OCI-LY3 (cell line): Measurements from ENCODE around the gene GCK.

Experiments used
- H2AFZ ChIP-seq: fragments of 200-600, 300-600 bp; shearing (Covaris generic); 2 replicates; pipeline ENCODE4 v1.6.0; 2014; ENCODE audit warnings: antibody characterized with exemption, low read depth, low read length
- H3K27ac ChIP-seq: fragments of 200-600, 300-600 bp; sonication (generic); 2 replicates; pipeline ENCODE4 v1.5.1; 2014; ENCODE audit warnings: mild to moderate bottlenecking, low read length, moderate library complexity, mixed read lengths
- H3K27me3 ChIP-seq: fragments of 200-600, 300-600 bp; sonication (generic); 2 replicates; pipeline ENCODE4 v1.6.1; 2014; ENCODE audit warnings: low read depth, low read length, mixed read lengths
- H3K36me3 ChIP-seq: fragments of 200-600, 300-600 bp; sonication (generic); replicated peaks from 2 replicates; pipeline ENCODE3; 2014; ENCODE audit warnings: low read depth, low read length, mixed read lengths
- H3K4me1 ChIP-seq: fragments of 300-600, 200-600 bp; sonication (generic); 2 replicates; pipeline ENCODE4 v1.6.1; 2014; ENCODE audit warnings: low read length, mixed read lengths
- H3K4me2 ChIP-seq: fragments of 200-600, 300-600 bp; sonication (generic); 2 replicates; pipeline ENCODE4 v1.6.1; 2014; ENCODE audit warnings: low read length, mixed read lengths
- H3K4me3 ChIP-seq: fragments of 300-600, 200-600 bp; sonication (generic); 2 replicates; pipeline ENCODE4 v1.5.1; 2014; ENCODE audit warnings: antibody characterized with exemption, mild to moderate bottlenecking, low read length, moderate library complexity
- H3K79me2 ChIP-seq: fragments of 300-600, 200-600 bp; shearing (Covaris generic); 2 replicates; pipeline ENCODE4 v1.6.1; 2014; ENCODE audit warnings: mild to moderate bottlenecking, low read length, mixed read lengths
- H3K9ac ChIP-seq: fragments of 300-600, 200-600 bp; shearing (Covaris generic); 2 replicates; pipeline ENCODE4 v1.6.0; 2014; ENCODE audit warnings: mild to moderate bottlenecking, low read length, moderate library complexity
- H3K9me3 ChIP-seq: fragments of 200-600, 300-600 bp; shearing (Covaris generic); 2 replicates; pipeline ENCODE4 v1.6.1; 2014; ENCODE audit warnings: low read length, mixed read lengths; ENCODE audit not compliant: insufficient read depth
- H4K20me1 ChIP-seq: fragments of 200-600, 300-600 bp; sonication (generic); 2 replicates; pipeline ENCODE4 v1.6.1; 2016; ENCODE audit warnings: low read length, mixed read lengths; ENCODE audit not compliant: insufficient read depth
- CTCF ChIP-seq: fragments of 200-600, 300-600 bp; sonication (generic); IDR thresholded peaks from 2 replicates; pipeline ENCODE4 v1.5.1; 2014; ENCODE audit warnings: antibody characterized with exemption, low read length, low read depth
- EZH2phosphoT487 ChIP-seq: fragments of 200-600 bp; shearing (Covaris generic); IDR thresholded peaks from 2 replicates; pipeline ENCODE4 v1.6.1; 2018; ENCODE audit warnings: antibody characterized with exemption, mixed run types, low read depth

GCK gene

GRCh38 chr7:44102846-44103565 is 86.2 kb downstream of the GCK start:
- H3K4me1 ChIP-seq: peaks cover 19% of the 10 kb centered on the region
- H3K27ac ChIP-seq: no peak overlapping the region
- H2AFZ ChIP-seq: no peak overlapping the region
- TF ChIP-seq EZH2phosphoT487 (no peak), CTCF (no peak)
- H3K36me3 ChIP-seq: no peaks in the 10 kb centered on the region
- no peak overlapping the region for H3K9ac ChIP-seq
- no peaks in the 10 kb centered on the region for H3K27me3 ChIP-seq
- no peaks in the 10 kb centered on the region for H4K20me1 ChIP-seq
- H3K4me3 ChIP-seq: no peak overlapping the region
- no peak overlapping the region for H3K4me2 ChIP-seq
- H3K9me3 ChIP-seq: no peaks in the 10 kb centered on the region
- no peaks in the 10 kb centered on the region for H3K79me2 ChIP-seq

DNA sequence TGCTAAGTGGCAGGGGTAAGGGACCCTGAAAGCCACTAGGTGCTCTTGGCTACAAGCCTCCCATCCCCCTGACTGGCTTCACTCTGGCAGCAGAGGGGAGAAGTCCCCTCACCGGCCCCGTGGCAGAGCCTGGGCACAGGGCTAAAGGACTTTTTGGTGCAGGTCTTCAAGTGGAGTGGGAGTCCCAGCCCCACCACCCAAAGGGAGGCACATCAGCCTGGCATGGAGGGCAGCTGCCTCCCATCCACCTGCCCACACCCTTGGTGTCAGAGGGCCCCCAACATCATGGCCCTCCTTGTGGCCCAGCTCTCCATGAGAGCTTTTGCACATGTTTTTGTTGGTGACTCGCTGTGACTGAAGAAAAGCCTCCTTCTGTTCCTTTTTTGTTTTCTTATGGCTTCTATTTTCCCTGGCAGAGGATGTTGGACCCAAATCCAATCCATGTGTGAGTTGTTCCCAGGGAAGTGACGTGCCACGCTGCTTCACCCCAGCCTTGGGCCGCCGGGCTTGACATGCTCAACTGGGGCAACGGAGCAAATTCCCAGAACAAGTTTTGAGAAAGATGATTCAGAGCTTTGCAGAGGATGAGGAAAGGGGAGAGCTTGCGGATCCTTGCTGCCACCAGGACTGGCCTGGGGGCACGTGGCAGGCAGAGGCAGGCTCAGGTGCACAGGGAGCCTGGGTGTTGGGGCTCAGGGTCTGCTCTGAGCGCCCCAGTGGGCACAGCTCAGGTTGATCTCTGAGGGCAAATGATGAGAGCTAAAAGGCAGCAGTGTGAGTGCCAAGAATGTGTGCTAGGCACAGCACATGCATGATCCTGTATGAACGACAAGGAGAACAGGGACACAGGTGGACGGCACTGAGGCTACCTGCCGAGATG is 87.0 kb downstream of the GCK start:
- Histone ChIP-seq H3K4me3 (no peak overlapping the region), H3K4me1 (peaks cover 27% of the 10 kb centered on the region), H3K36me3 (no peaks in the 10 kb centered on the region), H4K20me1 (no peaks in the 10 kb centered on the region), H3K79me2 (no peaks in the 10 kb centered on the region), H3K4me2 (no peak overlapping the region), H3K9me3 (no peaks in the 10 kb centered on the region), H3K27me3 (no peaks in the 10 kb centered on the region), H3K9ac (no peak overlapping the region), H2AFZ (no peak overlapping the region), H3K27ac (no peak overlapping the region)
- TF ChIP-seq EZH2phosphoT487: no peak
- no peak for TF ChIP-seq CTCF

DNA sequence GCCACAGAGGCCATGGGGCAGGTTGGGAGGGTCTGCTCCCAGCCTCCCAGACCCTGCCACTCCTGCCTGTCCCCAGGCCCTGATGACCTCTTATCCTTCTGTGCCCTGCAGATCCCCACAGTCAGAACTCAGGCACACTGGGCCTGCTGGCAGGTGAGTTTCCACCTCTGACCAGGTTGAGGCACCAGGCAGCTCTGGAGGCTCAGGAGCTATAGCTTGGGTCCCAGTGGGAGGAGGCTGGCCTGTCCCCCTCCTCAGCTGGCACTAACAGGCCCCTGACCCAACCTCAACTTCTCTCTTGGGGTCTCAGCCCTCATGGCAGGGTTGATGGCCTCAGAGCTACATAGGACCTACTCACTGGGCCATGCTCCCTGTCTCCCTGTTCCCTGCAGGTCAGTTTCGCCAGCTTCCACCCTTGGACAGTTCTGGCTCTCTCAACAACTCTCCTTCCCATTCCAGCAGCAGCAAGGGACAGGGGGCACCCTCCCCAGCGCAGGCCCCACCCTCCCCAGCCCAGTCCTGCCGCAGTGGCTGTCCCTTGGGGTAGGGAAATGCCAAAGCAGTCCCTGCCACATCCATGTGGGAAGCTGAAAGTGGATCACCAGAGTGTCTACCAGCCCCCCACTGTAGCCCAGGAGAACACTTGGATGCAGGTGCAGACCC is 87.8 kb downstream of the GCK start:
- Histone ChIP-seq H2AFZ (peak overlapping the region; percentile 96), H3K4me1 (peaks cover 35% of the 10 kb centered on the region), H3K4me2 (peak overlapping the region; percentile 16; the same call in 1 of the 2 replicates), H3K9ac (no peak overlapping the region), H3K4me3 (no peak overlapping the region), H4K20me1 (no peaks in the 10 kb centered on the region), H3K79me2 (no peaks in the 10 kb centered on the region), H3K9me3 (no peaks in the 10 kb centered on the region), H3K36me3 (no peaks in the 10 kb centered on the region), H3K27me3 (no peaks in the 10 kb centered on the region), H3K27ac (no peak overlapping the region)
- TF ChIP-seq CTCF (no peak), EZH2phosphoT487 (no peak)
